K562 (cell line): ENCODE measurements around the gene HSD17B3. TPM values are rescaled to one million over a fixed set of nuclear protein-coding genes. Genes with fewer than 3 reads are reported as not detected.

ENCODE experiments used
- ATAC-seq: fragments of 200-7000 bp; cut with Tn5 transposase; 3 replicates; pipeline ENCODE4 v1.9.1; 2020; ENCODE audit warnings: moderate library complexity
- BruUV-seq: library from RNA; stranded (reverse); fragments of 400-500 nt; replicated peaks from 2 replicates; lab custom pipeline; 2021; lab: Mats Ljungman, UMichigan
- CTCF ChIA-PET: fragments of 300-600 bp; formaldehyde crosslinking; extraction: SDS; loops from one replicate; lab custom pipeline; 2021; ENCODE audit warnings: low intra/inter-chr PET ratio; lab: Yijun Ruan, JAX
- POLR2A ChIA-PET: fragments of 300-600, 350-650 bp; sonication (Branson Sonifier 250); formaldehyde crosslinking; extraction: SDS; loops from one replicate; lab custom pipeline; 2021; ENCODE audit warnings: antibody characterized with exemption, inconsistent platforms; lab: Yijun Ruan, JAX
- DNase-seq, 4 experiments: peaks; one replicate each; pipeline versions ENCODE4 v3.0.0 to v3.0.0-alpha.2; 2011 to 2018; ENCODE audit warnings: low spot score in 3 of 4, mixed read lengths in 3 of 4; ENCODE audit errors: extremely low read depth in 1 of 4
- FAIRE-seq: peaks from 2 replicates; lab custom pipeline; 2011; peaks lifted over from hg19 to GRCh38; lab: Jason Lieb, UNC
- H2AFZ ChIP-seq: 2 replicates; pipeline ENCODE4 v1.6.0; 2011; ENCODE audit warnings: low read depth, low read length, control low read depth, inconsistent platforms
- H3K27ac ChIP-seq: fragments of 200-600 bp; 3 replicates; pipeline ENCODE4 v1.8.0; 2011; ENCODE audit warnings: low read depth, mild to moderate bottlenecking, control low read depth, inconsistent platforms, low read length, moderate library complexity, mixed read lengths; ENCODE audit errors: extremely low read depth
- H3K27me3 ChIP-seq, 2 experiments: fragments of 300-600 bp in 1 of 2; 2 replicates in 1 of 2; 3 replicates in 1 of 2; pipeline versions ENCODE4 v1.6.0 to v1.8.0; 2011; ENCODE audit warnings: inconsistent platforms in 2 of 2, low read length in 2 of 2, mild to moderate bottlenecking in 1 of 2, mixed read lengths in 1 of 2, moderate library complexity in 1 of 2; ENCODE audit not compliant: control insufficient read depth in 2 of 2, insufficient read depth in 2 of 2
- H3K36me3 ChIP-seq: fragments of 300-600 bp; 3 replicates; pipeline ENCODE4 v1.8.0; 2011; ENCODE audit warnings: mild to moderate bottlenecking, low read length, inconsistent platforms; ENCODE audit not compliant: control insufficient read depth, insufficient read depth
- H3K4me1 ChIP-seq, 2 experiments: fragments of 200-600 bp in 1 of 2; replicated peaks in 1 of 2; 2 replicates in 1 of 2; 3 replicates in 1 of 2; pipeline versions ENCODE4 v1.5.1 to v1.8.0; 2011; ENCODE audit warnings: inconsistent platforms in 2 of 2, low read length in 2 of 2, mild to moderate bottlenecking in 1 of 2, mixed read lengths in 1 of 2, moderate library complexity in 1 of 2; ENCODE audit not compliant: control insufficient read depth in 2 of 2, insufficient read depth in 2 of 2
- H3K4me2 ChIP-seq: 2 replicates; pipeline ENCODE4 v1.6.1; 2011; ENCODE audit warnings: low read length, control low read depth, inconsistent platforms, mixed read lengths; ENCODE audit not compliant: insufficient read depth
- H3K4me3 ChIP-seq: fragments of 200-600 bp; sonication (generic), shearing (Covaris generic); 2 replicates; pipeline ENCODE4 v1.5.1; 2016; ENCODE audit warnings: control low read depth, inconsistent platforms
- H3K79me2 ChIP-seq: fragments of 200-600 bp; 3 replicates; pipeline ENCODE4 v1.8.0; 2011; ENCODE audit warnings: low read length, inconsistent platforms; ENCODE audit not compliant: control insufficient read depth, insufficient read depth
- H3K9ac ChIP-seq, 2 experiments: 2 replicates each; pipeline versions ENCODE4 v1.6.0 to v1.6.1; 2011; ENCODE audit warnings: low read depth in 2 of 2, low read length in 2 of 2, control low read depth in 1 of 2, inconsistent platforms in 1 of 2, mild to moderate bottlenecking in 1 of 2, mixed read lengths in 1 of 2; ENCODE audit not compliant: insufficient read depth in 1 of 2
- H3K9me1 ChIP-seq: one replicate; pipeline ENCODE4 v1.6.0; 2011; ENCODE audit warnings: inconsistent platforms, mild to moderate bottlenecking, low read length, moderate library complexity; ENCODE audit not compliant: control insufficient read depth, insufficient read depth
- H3K9me3 ChIP-seq: replicated peaks from 2 replicates; pipeline ENCODE4 v1.5.1; 2011; ENCODE audit warnings: low read depth, low read length, inconsistent platforms; ENCODE audit not compliant: control insufficient read depth, insufficient read depth
- H4K20me1 ChIP-seq: replicated peaks from 2 replicates; pipeline ENCODE4 v1.6.1; 2011; ENCODE audit warnings: low read length, inconsistent platforms, mixed read lengths; ENCODE audit not compliant: control insufficient read depth, insufficient read depth
- FOXJ2 ChIP-seq: fragments of 200-800 bp; sonication (Bioruptor generic); IDR thresholded peaks from 2 replicates; pipeline ENCODE4 v1.6.1; 2016; ENCODE audit warnings: missing genetic modification characterization, missing compliant biosample characterization
- HDAC8 ChIP-seq: fragments of 450-650 bp; IDR thresholded peaks from 2 replicates; pipeline ENCODE4 v1.6.1; 2016; ENCODE audit warnings: mild to moderate bottlenecking, missing genetic modification characterization, moderate library complexity, missing compliant biosample characterization
- PHTF2 ChIP-seq: fragments of 250-450 bp; sonication (Bioruptor Pico); IDR thresholded peaks from 2 replicates; pipeline ENCODE4 v1.5.0; 2021; ENCODE audit warnings: mild to moderate bottlenecking
- THRA ChIP-seq: fragments of 450-650 bp; IDR thresholded peaks from 2 replicates; pipeline ENCODE4 v1.6.1; 2017; ENCODE audit warnings: mild to moderate bottlenecking, moderate library complexity
- ZBTB12 ChIP-seq: fragments of 250-450 bp; sonication (Bioruptor Pico); IDR thresholded peaks from 2 replicates; pipeline ENCODE4 v1.4.0; 2020
- ZBTB34 ChIP-seq: fragments of 250-450 bp; sonication (Bioruptor Pico); IDR thresholded peaks from 2 replicates; pipeline ENCODE4 v1.8.0; 2021; ENCODE audit warnings: mild to moderate bottlenecking, moderate library complexity
- ZNF121 ChIP-seq: sonication (generic); formaldehyde crosslinking; conservative IDR thresholded peaks from 2 replicates; pipeline ENCODE4 v1.8.0; 2022; ENCODE audit warnings: missing genetic modification reagents
- ZNF212 ChIP-seq: fragments of 450-650 bp; formaldehyde crosslinking; IDR thresholded peaks from 2 replicates; pipeline ENCODE4 v1.4.0; 2020; ENCODE audit warnings: mild to moderate bottlenecking
- ZNF280B ChIP-seq: fragments of 250-450 bp; sonication (Bioruptor Pico); IDR thresholded peaks from 2 replicates; pipeline ENCODE4 v1.5.1; 2021; ENCODE audit warnings: mild to moderate bottlenecking
- ZNF324 ChIP-seq: fragments of 250-450 bp; sonication (Bioruptor Pico); IDR thresholded peaks from 2 replicates; pipeline ENCODE4 v1.4.0; 2020; ENCODE audit warnings: mild to moderate bottlenecking
- ZNF79 ChIP-seq: fragments of 250-450 bp; sonication (Bioruptor Pico); IDR thresholded peaks from 2 replicates; pipeline ENCODE4 v1.4.0; 2020; ENCODE audit warnings: low read depth, mild to moderate bottlenecking, moderate library complexity
- WGBS: fragments of 100-300 bp; shearing (Covaris generic); methylation state at CpG from one replicate; pipeline ENCODE4 v1.1.6; 2016; ENCODE audit warnings: low coverage, mixed read lengths; ENCODE audit not compliant: insufficient coverage; ENCODE audit errors: missing lambda C conversion rate; 5-methylcytosine and 5-hydroxymethylcytosine counted together
- in situ Hi-C: fragments of 300-500 bp; cut with MboI; formaldehyde crosslinking; loops from 4 replicates; pipeline ENCODE4 v1.15.0; 2018; ENCODE audit warnings: inconsistent platforms, mixed read lengths
- intact Hi-C: fragments of 100-400 bp; cut with micrococcal nuclease; formaldehyde crosslinking; loops from 2 replicates; pipeline ENCODE4 v1.14.2; 2022
- polyA plus RNA-seq, 8 experiments: library from polyadenylated mRNA; depleted of rRNA in 4 of 8; stranded (reverse) in 5 of 8; unstranded in 3 of 8; fragments of >200 nt; fragmentation: Nextera tagmentation in 2 of 8; fragmentation: Illumina TruSeq in 1 of 8; extraction: Ambion mirVana in 2 of 8; extraction: Trizol in 1 of 8; gene quantifications; 2 replicates each; pipeline versions ENCODE4 v1.2.1 to v1.2.3, GENCODE V29; 2011 to 2014; ENCODE audit warnings: inconsistent platforms in 1 of 8, missing spikeins in 1 of 8
- total RNA-seq, 7 experiments: library from RNA; depleted of rRNA in 6 of 7; stranded (reverse); fragments of >200 nt in 6 of 7; fragmentation: Illumina TruSeq in 2 of 7; extraction: Trizol in 2 of 7; gene quantifications; 2 replicates each; pipeline versions ENCODE4 v1.2.1 to v1.2.3, GENCODE V29; 2011 to 2021; ENCODE audit warnings: low replicate concordance in 1 of 7
- TF ChIP-seq, protein P1 (sequence below): fragments of 250-450 bp; sonication (Bioruptor Pico); IDR thresholded peaks from 2 replicates; pipeline ENCODE4 v1.5.0; 2022; ENCODE audit warnings: mild to moderate bottlenecking
- TF ChIP-seq, protein P2 (sequence below): sonication (generic); formaldehyde crosslinking; IDR thresholded peaks from 2 replicates; pipeline ENCODE4 v1.8.1; 2022; ENCODE audit warnings: missing genetic modification reagents

The HSD17B3 gene
- total and polyA plus RNA-seq, 9 of the 15 experiments (the other 6 are each of a cell fraction or from before 2014, with no cell fraction given) = not detected

GRCh38 chr9:96187151-96187555 is 114.8 kb downstream of the HSD17B3 start:
- ATAC-seq = no peak
- Histone ChIP-seq H3K4me2 (no peak overlapping the region), H3K4me1 (peaks cover 0 to 3% of the 10 kb centered on the region in 2 experiments; a peak in 1 of 5 replicates), H3K79me2 (no peaks in the 10 kb centered on the region), H3K27ac (no peak overlapping the region), H3K9ac (no peak overlapping the region), H4K20me1 (no peaks in the 10 kb centered on the region), H3K4me3 (no peak overlapping the region), H3K9me1 (no peaks in the 10 kb centered on the region), H3K9me3 (no peaks in the 10 kb centered on the region), H3K27me3 (peaks cover 11 to 37% of the 10 kb centered on the region in 2 experiments), H2AFZ (no peak overlapping the region), H3K36me3 (no peaks in the 10 kb centered on the region)
- no peak for FAIRE-seq
- no peak for DNase-seq
- BruUV-seq = no TSS peak
- intact Hi-C loops = no loop called here
- WGBS = 7% methylated on average over 12 of the region's 12 CpGs
- POLR2A ChIA-PET = interaction anchor here (0.9 kb wide), 1 partner anchor 13 kb away, joined by 5 read pairs; no protein-coding TSS in a partner anchor
- in situ Hi-C loops = no loop called here
- CTCF ChIA-PET = no interaction called here
- TF ChIP-seq ZBTB12 (CRISPR knock-in tag) = no peak
- TF ChIP-seq ZNF280B = no peak
- TF ChIP-seq ZNF79 = no peak
- no peak for TF ChIP-seq FOXJ2 (tag)
- TF ChIP-seq PHTF2 = no peak
- TF ChIP-seq ZBTB34 (CRISPR knock-in tag) = no peak
- no peak for TF ChIP-seq THRA
- TF ChIP-seq ZNF212 = no peak
- TF ChIP-seq ZNF121 (CRISPR knock-in tag) = no peak
- TF ChIP-seq, protein P1, sequence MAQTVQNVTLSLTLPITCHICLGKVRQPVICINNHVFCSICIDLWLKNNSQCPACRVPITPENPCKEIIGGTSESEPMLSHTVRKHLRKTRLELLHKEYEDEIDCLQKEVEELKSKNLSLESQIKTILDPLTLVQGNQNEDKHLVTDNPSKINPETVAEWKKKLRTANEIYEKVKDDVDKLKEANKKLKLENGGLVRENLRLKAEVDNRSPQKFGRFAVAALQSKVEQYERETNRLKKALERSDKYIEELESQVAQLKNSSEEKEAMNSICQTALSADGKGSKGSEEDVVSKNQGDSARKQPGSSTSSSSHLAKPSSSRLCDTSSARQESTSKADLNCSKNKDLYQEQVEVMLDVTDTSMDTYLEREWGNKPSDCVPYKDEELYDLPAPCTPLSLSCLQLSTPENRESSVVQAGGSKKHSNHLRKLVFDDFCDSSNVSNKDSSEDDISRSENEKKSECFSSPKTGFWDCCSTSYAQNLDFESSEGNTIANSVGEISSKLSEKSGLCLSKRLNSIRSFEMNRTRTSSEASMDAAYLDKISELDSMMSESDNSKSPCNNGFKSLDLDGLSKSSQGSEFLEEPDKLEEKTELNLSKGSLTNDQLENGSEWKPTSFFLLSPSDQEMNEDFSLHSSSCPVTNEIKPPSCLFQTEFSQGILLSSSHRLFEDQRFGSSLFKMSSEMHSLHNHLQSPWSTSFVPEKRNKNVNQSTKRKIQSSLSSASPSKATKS = no peak
- TF ChIP-seq, protein P2, sequence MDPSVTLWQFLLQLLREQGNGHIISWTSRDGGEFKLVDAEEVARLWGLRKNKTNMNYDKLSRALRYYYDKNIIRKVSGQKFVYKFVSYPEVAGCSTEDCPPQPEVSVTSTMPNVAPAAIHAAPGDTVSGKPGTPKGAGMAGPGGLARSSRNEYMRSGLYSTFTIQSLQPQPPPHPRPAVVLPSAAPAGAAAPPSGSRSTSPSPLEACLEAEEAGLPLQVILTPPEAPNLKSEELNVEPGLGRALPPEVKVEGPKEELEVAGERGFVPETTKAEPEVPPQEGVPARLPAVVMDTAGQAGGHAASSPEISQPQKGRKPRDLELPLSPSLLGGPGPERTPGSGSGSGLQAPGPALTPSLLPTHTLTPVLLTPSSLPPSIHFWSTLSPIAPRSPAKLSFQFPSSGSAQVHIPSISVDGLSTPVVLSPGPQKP (CRISPR knock-in tag) = no peak
- no peak for TF ChIP-seq ZNF324 (CRISPR knock-in tag)
- TF ChIP-seq HDAC8 = no peak
